K562 (cell line): ENCODE measurements around the gene TSR3. TPM values are rescaled to one million over a fixed set of nuclear protein-coding genes. Genes with fewer than 3 reads are reported as not detected.

Experiments used
- DDX20 ChIP-seq: fragments of 450-650 bp; IDR thresholded peaks from 2 replicates; pipeline ENCODE4 v1.6.1; 2016; ENCODE audit warnings: missing genetic modification characterization, low read depth, mild to moderate bottlenecking, missing compliant biosample characterization, moderate library complexity
- DIDO1 ChIP-seq: fragments of 450-650 bp; IDR thresholded peaks from 2 replicates; pipeline ENCODE4 v1.6.1; 2016; ENCODE audit warnings: low read depth, missing biosample characterization, missing genetic modification characterization
- E2F8 ChIP-seq: fragments of 450-650 bp; IDR thresholded peaks from 2 replicates; pipeline ENCODE4 v1.7.1; 2018; ENCODE audit warnings: mild to moderate bottlenecking, low read depth; ENCODE audit not compliant: partially characterized antibody
- ELF2 ChIP-seq: fragments of 250-450 bp; sonication (Bioruptor Pico); IDR thresholded peaks from 2 replicates; pipeline ENCODE4 v1.5.0; 2021; ENCODE audit warnings: mild to moderate bottlenecking
- GABPA ChIP-seq: fragments of 200-800 bp; sonication (Bioruptor generic); conservative IDR thresholded peaks from 2 replicates; pipeline ENCODE4 v1.6.1; 2016; ENCODE audit warnings: low read depth, missing genetic modification characterization, missing compliant biosample characterization
- HDAC1 ChIP-seq, 2 experiments: fragments of 450-650 bp; IDR thresholded peaks; 2 replicates each; pipeline ENCODE4 v1.6.1; 2016 to 2017; ENCODE audit warnings: inconsistent platforms in 1 of 2, mild to moderate bottlenecking in 1 of 2, moderate library complexity in 1 of 2
- HDAC8 ChIP-seq: fragments of 450-650 bp; IDR thresholded peaks from 2 replicates; pipeline ENCODE4 v1.6.1; 2016; ENCODE audit warnings: mild to moderate bottlenecking, missing genetic modification characterization, moderate library complexity, missing compliant biosample characterization
- IRF2 ChIP-seq: sonication (generic); formaldehyde crosslinking; IDR thresholded peaks from 2 replicates; pipeline ENCODE4 v1.8.1; 2022; ENCODE audit warnings: mild to moderate bottlenecking, missing genetic modification reagents
- KAT8 ChIP-seq: fragments of 450-650 bp; IDR thresholded peaks from 2 replicates; pipeline ENCODE4 v1.6.1; 2016; ENCODE audit warnings: low read depth, mild to moderate bottlenecking
- KDM1A ChIP-seq, 2 experiments: fragments of 450-650 bp; IDR thresholded peaks; 2 replicates each; pipeline ENCODE4 v1.6.1; 2016; ENCODE audit warnings: mild to moderate bottlenecking in 2 of 2
- NCOR1 ChIP-seq: fragments of 450-650 bp; IDR thresholded peaks from 2 replicates; pipeline ENCODE4 v1.6.1; 2016; ENCODE audit warnings: mild to moderate bottlenecking, moderate library complexity
- NR2C1 ChIP-seq, 2 experiments: fragments of 450-650 bp; IDR thresholded peaks; 2 replicates each; pipeline ENCODE4 v1.6.1; 2017; ENCODE audit warnings: mild to moderate bottlenecking in 2 of 2, antibody characterized with exemption in 1 of 2, inconsistent platforms in 1 of 2, missing compliant biosample characterization in 1 of 2, missing genetic modification characterization in 1 of 2
- RBM39 ChIP-seq: fragments of 200-400 bp; formaldehyde crosslinking; optimal IDR thresholded peaks from 2 replicates; pipeline ENCODE3; 2018; ENCODE audit warnings: low read depth, low read length
- RCOR1 ChIP-seq, 2 experiments: IDR thresholded peaks; 2 replicates each; pipeline ENCODE4 v1.6.1; 2012; ENCODE audit warnings: low read depth in 2 of 2, low read length in 2 of 2, borderline replicate concordance in 1 of 2, improper control_type of control experiment in 1 of 2
- SRSF1 ChIP-seq: fragments of 200-400 bp; formaldehyde crosslinking; IDR thresholded peaks from 2 replicates; pipeline ENCODE4 v1.6.1; 2017; ENCODE audit warnings: mild to moderate bottlenecking, low read depth, low read length, moderate library complexity
- TAF9B ChIP-seq: fragments of 450-650 bp; IDR thresholded peaks from 2 replicates; pipeline ENCODE4 v1.6.1; 2018; ENCODE audit warnings: mild to moderate bottlenecking; ENCODE audit not compliant: partially characterized antibody
- TOE1 ChIP-seq, 2 experiments: fragments of 450-650 bp in 1 of 2; sonication (generic) in 1 of 2; formaldehyde crosslinking in 1 of 2; IDR thresholded peaks; 2 replicates each; pipeline versions ENCODE4 v1.7.1 to v1.8.0; 2016 to 2022; ENCODE audit warnings: borderline replicate concordance in 2 of 2, mild to moderate bottlenecking in 2 of 2, antibody characterized with exemption in 1 of 2, inconsistent platforms in 1 of 2, low read depth in 1 of 2, missing genetic modification reagents in 1 of 2, moderate library complexity in 1 of 2
- ZFX ChIP-seq: sonication (generic); formaldehyde crosslinking; IDR thresholded peaks from 2 replicates; pipeline ENCODE4 v1.8.0; 2022; ENCODE audit warnings: mild to moderate bottlenecking, missing genetic modification reagents, moderate library complexity
- ZNF224 ChIP-seq: sonication (generic); formaldehyde crosslinking; IDR thresholded peaks from 2 replicates; pipeline ENCODE4 v1.8.0; 2022; ENCODE audit warnings: mild to moderate bottlenecking, missing genetic modification reagents
- ZNF24 ChIP-seq: fragments of 450-650 bp; IDR thresholded peaks from 2 replicates; pipeline ENCODE4 v1.6.1; 2016
- polyA plus RNA-seq, 8 experiments: library from polyadenylated mRNA; depleted of rRNA in 4 of 8; stranded (reverse) in 5 of 8; unstranded in 3 of 8; fragments of >200 nt; fragmentation: Nextera tagmentation in 2 of 8; fragmentation: Illumina TruSeq in 1 of 8; extraction: Ambion mirVana in 2 of 8; extraction: Trizol in 1 of 8; gene quantifications; 2 replicates each; pipeline versions ENCODE4 v1.2.1 to v1.2.3, GENCODE V29; 2011 to 2014; ENCODE audit warnings: inconsistent platforms in 1 of 8, missing spikeins in 1 of 8
- total RNA-seq, 7 experiments: library from RNA; depleted of rRNA in 6 of 7; stranded (reverse); fragments of >200 nt in 6 of 7; fragmentation: Illumina TruSeq in 2 of 7; extraction: Trizol in 2 of 7; gene quantifications; 2 replicates each; pipeline versions ENCODE4 v1.2.1 to v1.2.3, GENCODE V29; 2011 to 2021; ENCODE audit warnings: low replicate concordance in 1 of 7
- TF ChIP-seq, protein P1 (sequence below): fragments of 250-450 bp; sonication (Bioruptor Pico); IDR thresholded peaks from 2 replicates; pipeline ENCODE4 v1.4.0; 2020; ENCODE audit warnings: mild to moderate bottlenecking, moderate library complexity, borderline replicate concordance

Gene TSR3
- total and polyA plus RNA-seq, 9 of the 15 experiments (the other 6 are each of a cell fraction or from before 2014, with no cell fraction given) = 1.5 to 74.8 (median 16.5) TPM

DNA sequence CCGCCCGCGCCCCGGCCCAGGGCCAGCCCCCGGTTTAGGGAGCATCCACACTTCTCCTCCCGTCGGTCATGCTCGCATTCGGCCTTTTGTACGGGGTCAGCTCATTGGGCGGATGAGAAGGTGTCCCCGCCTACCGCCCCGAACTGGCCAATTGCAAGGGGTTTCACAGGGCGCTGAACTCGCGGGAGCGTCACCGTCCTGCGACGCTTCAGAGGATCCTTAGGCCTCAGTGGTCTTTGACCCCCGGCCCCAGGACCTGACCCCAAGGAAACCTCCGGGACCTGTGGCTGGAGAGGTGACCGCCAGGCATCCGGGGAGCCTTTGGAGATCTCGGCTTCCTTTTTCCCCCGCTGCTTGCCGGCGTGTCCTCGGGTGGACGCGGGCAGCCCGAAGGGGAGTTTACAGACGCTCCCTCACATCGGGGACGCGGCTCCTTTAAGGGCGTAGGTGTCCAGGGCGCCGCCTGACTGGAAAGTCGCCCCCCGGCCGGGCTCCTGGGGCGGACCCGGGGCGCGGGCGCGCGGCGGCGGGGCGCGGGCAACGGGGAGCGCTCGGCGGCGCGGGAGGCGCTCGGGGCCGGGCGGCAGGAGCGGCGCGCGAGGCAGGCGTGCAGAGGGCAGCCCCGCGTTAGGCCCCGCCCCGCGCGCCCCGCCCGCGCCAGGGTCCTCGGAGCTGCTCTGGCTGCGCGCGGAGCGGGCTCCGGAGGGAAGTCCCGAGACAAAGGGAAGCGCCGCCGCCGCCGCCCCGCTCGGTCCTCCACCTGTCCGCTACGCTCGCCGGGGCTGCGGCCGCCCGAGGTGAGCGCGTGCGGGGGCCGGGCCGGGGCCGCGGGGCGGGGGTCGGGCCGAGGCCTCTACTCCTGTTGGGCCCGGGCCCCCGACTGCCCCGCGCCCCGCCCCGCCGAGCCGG, 42.4 kb downstream of the TSR3 start, which contains the start of gene UBE2I (continued):
- TF ChIP-seq, protein P1, sequence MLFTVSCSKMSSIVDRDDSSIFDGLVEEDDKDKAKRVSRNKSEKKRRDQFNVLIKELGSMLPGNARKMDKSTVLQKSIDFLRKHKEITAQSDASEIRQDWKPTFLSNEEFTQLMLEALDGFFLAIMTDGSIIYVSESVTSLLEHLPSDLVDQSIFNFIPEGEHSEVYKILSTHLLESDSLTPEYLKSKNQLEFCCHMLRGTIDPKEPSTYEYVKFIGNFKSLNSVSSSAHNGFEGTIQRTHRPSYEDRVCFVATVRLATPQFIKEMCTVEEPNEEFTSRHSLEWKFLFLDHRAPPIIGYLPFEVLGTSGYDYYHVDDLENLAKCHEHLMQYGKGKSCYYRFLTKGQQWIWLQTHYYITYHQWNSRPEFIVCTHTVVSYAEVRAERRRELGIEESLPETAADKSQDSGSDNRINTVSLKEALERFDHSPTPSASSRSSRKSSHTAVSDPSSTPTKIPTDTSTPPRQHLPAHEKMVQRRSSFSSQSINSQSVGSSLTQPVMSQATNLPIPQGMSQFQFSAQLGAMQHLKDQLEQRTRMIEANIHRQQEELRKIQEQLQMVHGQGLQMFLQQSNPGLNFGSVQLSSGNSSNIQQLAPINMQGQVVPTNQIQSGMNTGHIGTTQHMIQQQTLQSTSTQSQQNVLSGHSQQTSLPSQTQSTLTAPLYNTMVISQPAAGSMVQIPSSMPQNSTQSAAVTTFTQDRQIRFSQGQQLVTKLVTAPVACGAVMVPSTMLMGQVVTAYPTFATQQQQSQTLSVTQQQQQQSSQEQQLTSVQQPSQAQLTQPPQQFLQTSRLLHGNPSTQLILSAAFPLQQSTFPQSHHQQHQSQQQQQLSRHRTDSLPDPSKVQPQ = no peak
- TF ChIP-seq KDM1A (IDR thresholded peaks at IDR 0.05) (no peak), DIDO1 (tag) (peak; percentile 96), TOE1 (IDR thresholded peaks at IDR 0.05; ENCODE audit: borderline replicate concordance) (peak; percentile 96), TOE1 (CRISPR knock-in tag; IDR thresholded peaks at IDR 0.05; ENCODE audit: borderline replicate concordance, low read depth) (no peak), ZNF224 (peak; percentile 90; the same call in 1 of the 2 replicates), ELF2 (CRISPR knock-in tag) (no peak), NCOR1 (no peak), SRSF1 (no peak), HDAC8 (tag) (peak; percentile 62; the same call in 1 of the 2 replicates), KAT8 (peak; percentile 90), ZNF24 (peak; percentile 93), E2F8 (peak; percentile 89), RBM39 (no peak), HDAC1 (IDR thresholded peaks at IDR 0.05) (no peak), GABPA (tag) (no peak; the same call in none of the 2 replicates), DDX20 (no peak), IRF2 (no peak), ZFX (CRISPR knock-in tag) (peak; percentile 100), TAF9B (no peak), RCOR1 (IDR thresholded peaks at IDR 0.05; ENCODE audit: borderline replicate concordance in 1 of 2, low read depth in 2 of 2, low read length in 2 of 2) (no peak), NR2C1 (IDR thresholded peaks at IDR 0.05) (peak; percentile 86), NR2C1 (tag; IDR thresholded peaks at IDR 0.05) (peak; percentile 76)
